B cell (primary cell): ENCODE results near the gene PLGRKT. TPM values are rescaled to one million over a fixed set of nuclear protein-coding genes. Genes with fewer than 3 reads are reported as not detected.

Source experiments
- ATAC-seq: fragments of 200-7000 bp; cut with Tn5 transposase; one replicate; pipeline ENCODE4 v1.10.0; 2021; ENCODE audit warnings: low read depth, mild to moderate bottlenecking, moderate number of reproducible peaks, moderate library complexity
- CTCF ChIA-PET: fragments of 350-600 bp; sonication (Branson Sonifier 250); formaldehyde crosslinking; loops from one replicate; lab custom pipeline; 2021; ENCODE audit warnings: antibody characterized with exemption, inconsistent platforms; lab: Charles Lee
- POLR2A ChIA-PET: fragments of 350-600 bp; sonication (Branson Sonifier 250); formaldehyde crosslinking; loops from one replicate; lab custom pipeline; 2021; ENCODE audit warnings: antibody characterized with exemption; lab: Charles Lee
- DNase-seq: peaks from one replicate; pipeline ENCODE4 v3.0.0; 2013
- H2AFZ ChIP-seq: 2 replicates; pipeline ENCODE4 v1.6.1; 2012; ENCODE audit warnings: mild to moderate bottlenecking, low read depth, low read length; ENCODE audit not compliant: insufficient read depth, poor library complexity, severe bottlenecking
- H3K27ac ChIP-seq, 2 donors: 1 replicate in 1 of 2; 2 replicates in 1 of 2; pipeline ENCODE4 v1.5.1; 2012 to 2013; ENCODE audit warnings: low read length in 2 of 2, mild to moderate bottlenecking in 2 of 2, moderate library complexity in 1 of 2
- H3K27me3 ChIP-seq, 4 experiments: fragments of 200-600 bp in 1 of 4; sonication (generic) in 1 of 4; replicated peaks in 1 of 4; 1 replicate in 2 of 4; 2 replicates in 2 of 4; pipeline versions ENCODE4 v1.6.1 to v1.7.0; 2013 to 2016; ENCODE audit warnings: low read length in 3 of 4, mild to moderate bottlenecking in 2 of 4, mixed read lengths in 1 of 4, moderate library complexity in 1 of 4; ENCODE audit not compliant: insufficient read depth in 4 of 4, control insufficient read depth in 3 of 4; ENCODE audit errors: control extremely low read depth in 1 of 4
- H3K36me3 ChIP-seq, 2 experiments: replicated peaks in 1 of 2; 1 replicate in 1 of 2; 2 replicates in 1 of 2; pipeline versions ENCODE4 v1.6.1 to v1.7.1; 2013; ENCODE audit warnings: low read length in 1 of 2; ENCODE audit not compliant: insufficient read depth in 2 of 2, control insufficient read depth in 1 of 2; ENCODE audit errors: control extremely low read depth in 1 of 2, extremely low read depth in 1 of 2
- H3K4me1 ChIP-seq, 2 donors: fragments of 200-600 bp in 1 of 2; sonication (generic) in 1 of 2; 1 replicate in 1 of 2; 2 replicates in 1 of 2; pipeline versions ENCODE4 v1.5.1 to v1.6.1; 2013 to 2017; ENCODE audit warnings: low read length in 2 of 2; ENCODE audit not compliant: control insufficient read depth in 2 of 2, insufficient read depth in 2 of 2
- H3K4me2 ChIP-seq: replicated peaks from 2 replicates; pipeline ENCODE3; 2012; ENCODE audit warnings: mild to moderate bottlenecking, low read depth, low read length; ENCODE audit not compliant: poor library complexity, severe bottlenecking
- H3K4me3 ChIP-seq, 5 experiments: fragments of 200-600 bp in 1 of 5; sonication (generic) in 1 of 5; 1 replicate in 3 of 5; 2 replicates in 2 of 5; pipeline versions ENCODE4 v1.5.1 to v1.7.0; 2011 to 2016; ENCODE audit warnings: low read length in 4 of 5, mild to moderate bottlenecking in 4 of 5, low read depth in 2 of 5, control low read depth in 1 of 5, moderate library complexity in 1 of 5; ENCODE audit not compliant: insufficient read depth in 1 of 5; ENCODE audit errors: control extremely low read depth in 1 of 5, extremely low read depth in 1 of 5
- H3K79me2 ChIP-seq: fragments of 200-600 bp; sonication (generic); one replicate; pipeline ENCODE4 v1.6.0; 2016; ENCODE audit warnings: low read length; ENCODE audit not compliant: control insufficient read depth, insufficient read depth
- H3K9ac ChIP-seq: fragments of 200-600 bp; sonication (generic); 2 replicates; pipeline ENCODE4 v1.6.1; 2017; ENCODE audit warnings: mild to moderate bottlenecking, low read length, moderate library complexity
- H3K9me3 ChIP-seq, 3 donors: one replicate each; pipeline versions ENCODE4 v1.6.1 to v1.7.1; 2013; ENCODE audit warnings: low read length in 2 of 3; ENCODE audit not compliant: control insufficient read depth in 2 of 3, insufficient read depth in 1 of 3; ENCODE audit errors: control extremely low read depth in 1 of 3
- H4K20me1 ChIP-seq: 2 replicates; pipeline ENCODE4 v1.6.0; 2012; ENCODE audit warnings: mild to moderate bottlenecking, low read length; ENCODE audit not compliant: insufficient read depth, control insufficient read depth, poor library complexity, severe bottlenecking
- H3K27ac Mint-ChIP-seq: one replicate; pipeline ENCODE4 v1.8.0; 2021; ENCODE audit warnings: mixed read lengths
- H3K27me3 Mint-ChIP-seq: one replicate; pipeline ENCODE4 v1.8.0; 2021; ENCODE audit warnings: mixed read lengths
- H3K4me1 Mint-ChIP-seq: one replicate; pipeline ENCODE4 v1.8.0; 2021; ENCODE audit warnings: mixed read lengths
- H3K4me3 Mint-ChIP-seq: one replicate; pipeline ENCODE4 v1.8.0; 2021; ENCODE audit warnings: mixed read lengths
- H3K9me3 Mint-ChIP-seq: one replicate; pipeline ENCODE4 v1.8.0; 2022; ENCODE audit warnings: mixed read lengths; ENCODE audit not compliant: insufficient read depth
- CTCF ChIP-seq: fragments of 200-600 bp; IDR thresholded peaks from one replicate; pipeline ENCODE4 v1.8.0; 2022; ENCODE audit warnings: antibody characterized with exemption, mild to moderate bottlenecking
- EZH2 ChIP-seq: IDR thresholded peaks from 2 replicates; pipeline ENCODE4 v1.6.1; 2012; ENCODE audit warnings: borderline replicate concordance, low read depth, mild to moderate bottlenecking, moderate library complexity, low read length; ENCODE audit not compliant: insufficient read depth, poor library complexity, severe bottlenecking
- WGBS: methylation state at CpG from one replicate; pipeline ENCODE4 v1.1.5; 2013; ENCODE audit warnings: missing lambda C conversion rate; ENCODE audit not compliant: insufficient coverage; 5-methylcytosine and 5-hydroxymethylcytosine counted together
- intact Hi-C: fragments of 100-400 bp; cut with micrococcal nuclease; formaldehyde crosslinking; loops from one replicate; pipeline ENCODE4 v1.10.0; 2022
- polyA plus RNA-seq: library from polyadenylated mRNA; depleted of rRNA; stranded (reverse); fragments of >200 nt; gene quantifications from 2 replicates; pipeline ENCODE4 v1.2.3, GENCODE V29; 2012
- total RNA-seq, 2 donors: library from RNA; stranded (reverse); fragments of 120-200 nt in 1 of 2; gene quantifications; 1 replicate in 1 of 2; 2 replicates in 1 of 2; pipeline versions ENCODE4 v1.2.3 to v1.2.4, GENCODE V29; 2013 to 2022

Gene PLGRKT
- total and polyA plus RNA-seq, 2 donors (not counting 1 experiment from before 2014, with no cell fraction given), result 8.4 to 11.0 TPM

- H3K4me1 ChIP-seq, result peaks cover 0 to under 1% of the 10 kb centered on the region in 2 donors
- WGBS, result 97% methylated on average over 5 of the region's 5 CpGs
- H3K4me2 ChIP-seq, result no peak overlapping the region
- CTCF ChIA-PET, result interaction anchor here (1.4 kb wide), 1 partner anchor 103 kb away, joined by 3 read pairs; no protein-coding TSS in a partner anchor
- H3K27ac ChIP-seq, result no peak overlapping the region
- H3K79me2 ChIP-seq, result no peaks in the 10 kb centered on the region
- no peaks in the 10 kb centered on the region for H3K9me3 ChIP-seq
- H4K20me1 ChIP-seq, result no peaks in the 10 kb centered on the region
- Mint-ChIP-seq H3K4me1 (peaks cover 1% of the 10 kb centered on the region), H3K27ac (no peak overlapping the region), H3K9me3 (no peaks in the 10 kb centered on the region), H3K4me3 (no peak overlapping the region), H3K27me3 (no peaks in the 10 kb centered on the region)
- no peak for DNase-seq
- no peak overlapping the region for H3K9ac ChIP-seq
- intact Hi-C loops, result no loop called here
- ATAC-seq, result no peak
- no peaks in the 10 kb centered on the region for H3K27me3 ChIP-seq
- H3K4me3 ChIP-seq, result no peak overlapping the region
- no peak overlapping the region for H2AFZ ChIP-seq
- H3K36me3 ChIP-seq, result no peaks in the 10 kb centered on the region
- POLR2A ChIA-PET, result no interaction called here
- TF ChIP-seq CTCF, result no peak
- TF ChIP-seq EZH2, result no peak
These were observed 49.3 kb upstream of the PLGRKT start for GRCh38 chr9:5486988-5487387.

GRCh38 chr9:5485378-5486085 is 47.8 kb upstream of the PLGRKT start:
- WGBS, result no CpG with 5 or more reads among the region's 5 CpGs
- no peaks in the 10 kb centered on the region for H3K36me3 ChIP-seq
- H3K27ac ChIP-seq, result no peak overlapping the region
- no peak overlapping the region for H3K9ac ChIP-seq
- ATAC-seq (no peak), DNase-seq (no peak)
- H3K27ac Mint-ChIP-seq, result no peak overlapping the region
- H3K9me3 ChIP-seq, result no peaks in the 10 kb centered on the region
- no peak overlapping the region for H3K4me3 ChIP-seq
- ChIA-PET POLR2A (interaction anchor here (0.6 kb wide), 1 partner anchor 22 kb away, joined by 3 read pairs; no protein-coding TSS in a partner anchor), CTCF (interaction anchor here (1.4 kb wide), 1 partner anchor 104 kb away, joined by 3 read pairs; no protein-coding TSS in a partner anchor)
- H3K4me3 Mint-ChIP-seq, result no peak overlapping the region
- no peaks in the 10 kb centered on the region for H3K79me2 ChIP-seq
- TF ChIP-seq EZH2 (no peak), CTCF (no peak)
- peaks cover 13% of the 10 kb centered on the region for H3K4me1 Mint-ChIP-seq
- no peak overlapping the region for H2AFZ ChIP-seq
- no peaks in the 10 kb centered on the region for H4K20me1 ChIP-seq
- intact Hi-C loops, result no loop called here
- no peaks in the 10 kb centered on the region for H3K9me3 Mint-ChIP-seq
- no peaks in the 10 kb centered on the region for H3K27me3 Mint-ChIP-seq
- no peaks in the 10 kb centered on the region for H3K27me3 ChIP-seq
- no peak overlapping the region for H3K4me2 ChIP-seq
- peaks cover 0 to 7% of the 10 kb centered on the region in 2 donors for H3K4me1 ChIP-seq
